Fibroblast of lung (primary cell): ENCODE results near the gene KIF20A. TPM values are rescaled to one million over a fixed set of nuclear protein-coding genes. Genes with fewer than 3 reads are reported as not detected.

Experiments used
- DNase-seq, 2 donors: peaks; one replicate each; pipeline versions ENCODE4 v3.0.0 to v3.0.0-alpha.2; 2010; ENCODE audit warnings: low read depth in 2 of 2
- H2AFZ ChIP-seq: 2 replicates; pipeline ENCODE4 v1.5.1; 2012; ENCODE audit warnings: low read length, control low read depth, inconsistent platforms
- H3K27ac ChIP-seq: 2 replicates; pipeline ENCODE4 v1.5.1; 2011; ENCODE audit warnings: low read length, control low read depth; ENCODE audit not compliant: insufficient read depth
- H3K27me3 ChIP-seq: 2 replicates; pipeline ENCODE4 v1.5.1; 2011; ENCODE audit warnings: mild to moderate bottlenecking, low read length; ENCODE audit not compliant: control insufficient read depth, insufficient read depth
- H3K36me3 ChIP-seq: 2 replicates; pipeline ENCODE4 v1.5.1; 2011; ENCODE audit warnings: low read length; ENCODE audit not compliant: control insufficient read depth, insufficient read depth
- H3K4me1 ChIP-seq: 2 replicates; pipeline ENCODE4 v1.5.1; 2011; ENCODE audit warnings: low read length; ENCODE audit not compliant: control insufficient read depth, insufficient read depth; ENCODE audit errors: extremely low read depth
- H3K4me2 ChIP-seq: 2 replicates; pipeline ENCODE4 v1.5.1; 2011; ENCODE audit warnings: low read length, control low read depth; ENCODE audit not compliant: insufficient read depth; ENCODE audit errors: extremely low read depth
- H3K4me3 ChIP-seq, 4 experiments: fragments of 200-600 bp in 1 of 4; sonication (generic) in 1 of 4; replicated peaks in 1 of 4; 2 replicates each; pipeline ENCODE4 v1.5.1; 2011 to 2016; ENCODE audit warnings: low read length in 4 of 4, low read depth in 3 of 4, mild to moderate bottlenecking in 3 of 4, control low read depth in 2 of 4, inconsistent platforms in 1 of 4, mixed read lengths in 1 of 4; ENCODE audit not compliant: insufficient read depth in 1 of 4; ENCODE audit errors: control extremely low read depth in 1 of 4
- H3K79me2 ChIP-seq: 2 replicates; pipeline ENCODE4 v1.5.1; 2012; ENCODE audit warnings: mild to moderate bottlenecking, low read length, inconsistent platforms; ENCODE audit not compliant: control insufficient read depth, insufficient read depth
- H3K9ac ChIP-seq: 2 replicates; pipeline ENCODE4 v1.5.1; 2011; ENCODE audit warnings: mild to moderate bottlenecking, low read length, control low read depth; ENCODE audit not compliant: insufficient read depth
- H3K9me3 ChIP-seq: 2 replicates; pipeline ENCODE4 v1.5.1; 2012; ENCODE audit warnings: low read depth, low read length; ENCODE audit not compliant: control insufficient read depth, insufficient read depth
- H4K20me1 ChIP-seq: 2 replicates; pipeline ENCODE4 v1.5.1; 2011; ENCODE audit warnings: low read length; ENCODE audit not compliant: control insufficient read depth, insufficient read depth; ENCODE audit errors: extremely low read depth
- EZH2 ChIP-seq: IDR thresholded peaks from 2 replicates; pipeline ENCODE4 v1.5.1; 2012; ENCODE audit warnings: low read length, control low read depth, mild to moderate bottlenecking; ENCODE audit errors: missing control alignments
- polyA minus RNA-seq: library from RNA; depleted of rRNA, polyadenylated mRNA; stranded (reverse); fragments of >200 nt; gene quantifications from 2 replicates; pipeline ENCODE4 v1.2.3, GENCODE V29; 2011; ENCODE audit warnings: low replicate concordance
- polyA plus RNA-seq, 2 donors: library from polyadenylated mRNA; depleted of rRNA in 1 of 2; stranded (reverse) in 1 of 2; unstranded in 1 of 2; fragments of >200 nt; gene quantifications; 2 replicates each; pipeline ENCODE4 v1.2.1, GENCODE V29; 2011 to 2012; ENCODE audit warnings: missing spikeins in 1 of 2
- total RNA-seq: library from RNA; depleted of rRNA; stranded (reverse); fragments of >200 nt; gene quantifications from 2 replicates; pipeline ENCODE4 v1.2.1, GENCODE V29; 2014
- TF ChIP-seq, protein P1 (sequence below), 2 donors: IDR thresholded peaks in 1 of 2; conservative IDR thresholded peaks in 1 of 2; 1 replicate in 1 of 2; 2 replicates in 1 of 2; pipeline ENCODE4 v1.5.1; 2011 to 2012; ENCODE audit warnings: low read length in 2 of 2, control low read depth in 1 of 2, inconsistent platforms in 1 of 2, low read depth in 1 of 2, mild to moderate bottlenecking in 1 of 2

KIF20A gene
- total RNA-seq (1.8 and 23.8 TPM in 2 replicates), polyA plus RNA-seq (17.4 and 68.7 TPM in 2 replicates), polyA minus RNA-seq (79.9 and 113 TPM in 2 replicates)
- 13.1 and 47.3 TPM in 2 replicates for polyA plus RNA-seq (2012)

DNA sequence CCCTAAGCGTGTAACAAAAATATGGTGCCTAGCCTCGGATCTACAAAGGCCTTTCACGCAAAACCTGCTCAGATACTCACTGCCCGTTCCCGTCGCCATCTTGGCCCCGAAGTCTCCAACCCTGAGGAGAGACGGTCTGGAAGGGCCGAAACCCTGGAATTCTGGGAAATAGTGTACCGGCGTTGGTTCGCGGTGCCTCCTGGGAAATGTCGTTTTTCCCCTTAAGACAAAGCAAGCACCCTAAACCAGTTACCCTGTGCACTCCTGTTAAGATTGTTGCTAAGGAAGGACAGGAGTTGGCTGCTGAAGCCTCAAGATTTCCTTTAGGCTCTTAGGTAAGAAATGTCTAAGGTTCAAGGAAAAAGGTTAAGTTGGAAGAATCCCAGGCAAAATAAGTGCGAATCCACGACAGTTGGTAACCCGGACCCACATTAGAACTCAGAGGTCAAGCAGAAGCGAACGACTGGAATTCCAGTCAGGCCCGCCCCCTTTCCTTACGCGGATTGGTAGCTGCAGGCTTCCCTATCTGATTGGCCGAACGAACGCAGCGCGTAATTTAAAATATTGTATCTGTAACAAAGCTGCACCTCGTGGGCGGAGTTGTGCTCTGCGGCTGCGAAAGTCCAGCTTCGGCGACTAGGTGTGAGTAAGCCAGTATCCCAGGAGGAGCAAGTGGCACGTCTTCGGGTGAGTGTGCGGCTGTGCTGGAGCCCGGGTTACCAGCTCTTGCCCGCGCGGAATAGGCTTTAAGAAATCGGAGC, at the start of gene KIF20A, which contains the start of gene BRD8:
Gene KIF20A (plus strand): TSS at position 597 of the 761 bp plus-strand sequence. CDS start 569 bp downstream, outside the sequence.
Gene BRD8 (minus strand): TSS at position 115 of the 761 bp plus-strand sequence. CDS start 16 bp downstream, at position 99.
- peak within 1 kb of the TSS; percentile 52 for H3K9ac ChIP-seq
- no peak for TF ChIP-seq EZH2
- TF ChIP-seq, protein P1, sequence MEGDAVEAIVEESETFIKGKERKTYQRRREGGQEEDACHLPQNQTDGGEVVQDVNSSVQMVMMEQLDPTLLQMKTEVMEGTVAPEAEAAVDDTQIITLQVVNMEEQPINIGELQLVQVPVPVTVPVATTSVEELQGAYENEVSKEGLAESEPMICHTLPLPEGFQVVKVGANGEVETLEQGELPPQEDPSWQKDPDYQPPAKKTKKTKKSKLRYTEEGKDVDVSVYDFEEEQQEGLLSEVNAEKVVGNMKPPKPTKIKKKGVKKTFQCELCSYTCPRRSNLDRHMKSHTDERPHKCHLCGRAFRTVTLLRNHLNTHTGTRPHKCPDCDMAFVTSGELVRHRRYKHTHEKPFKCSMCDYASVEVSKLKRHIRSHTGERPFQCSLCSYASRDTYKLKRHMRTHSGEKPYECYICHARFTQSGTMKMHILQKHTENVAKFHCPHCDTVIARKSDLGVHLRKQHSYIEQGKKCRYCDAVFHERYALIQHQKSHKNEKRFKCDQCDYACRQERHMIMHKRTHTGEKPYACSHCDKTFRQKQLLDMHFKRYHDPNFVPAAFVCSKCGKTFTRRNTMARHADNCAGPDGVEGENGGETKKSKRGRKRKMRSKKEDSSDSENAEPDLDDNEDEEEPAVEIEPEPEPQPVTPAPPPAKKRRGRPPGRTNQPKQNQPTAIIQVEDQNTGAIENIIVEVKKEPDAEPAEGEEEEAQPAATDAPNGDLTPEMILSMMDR (conservative IDR thresholded peaks at IDR 0.05 in 1 of 2, IDR thresholded peaks at IDR 0.05 in 1 of 2; ENCODE audit: low read depth in 1 of 2, low read length in 2 of 2) = no peak
- H3K4me2 ChIP-seq = peak within 1 kb of the TSS; percentile 97
- H3K27me3 ChIP-seq = no peaks in the 10 kb centered on the region
- H3K27ac ChIP-seq = peak within 1 kb of the TSS; percentile 86
- H3K79me2 ChIP-seq = peaks cover 49% of the 10 kb centered on the region
- peak within 1 kb of the TSS; percentile 49 to 98 (median 84) for H3K4me3 ChIP-seq
- H3K4me1 ChIP-seq = no peaks in the 10 kb centered on the region
- no peaks in the 10 kb centered on the region for H4K20me1 ChIP-seq
- H3K9me3 ChIP-seq = no peaks in the 10 kb centered on the region
- peak; percentile 95 for DNase-seq
- peak within 1 kb of the TSS; percentile 85 for H2AFZ ChIP-seq
- peaks cover 2% of the 10 kb centered on the region for H3K36me3 ChIP-seq

DNA sequence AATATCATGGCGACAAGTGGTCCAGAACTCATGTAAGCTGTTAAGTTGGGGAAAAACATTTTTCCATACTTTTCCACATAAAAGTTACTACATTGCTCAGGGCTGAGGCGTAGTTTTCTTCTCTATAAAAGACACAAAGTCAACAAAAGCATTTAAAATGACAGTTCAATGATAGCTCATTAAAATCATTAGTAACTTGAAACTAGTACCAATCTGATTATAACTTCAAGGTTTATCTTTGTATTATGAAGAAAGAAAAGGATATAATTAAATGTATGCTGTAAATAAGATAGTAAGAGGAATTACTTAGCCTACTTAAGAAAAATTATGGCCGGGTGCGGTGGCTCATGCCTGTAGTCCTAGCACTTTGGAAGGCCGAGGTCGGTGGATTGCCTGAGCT, 49.6 kb upstream of the KIF20A start:
- no peak for DNase-seq
- H4K20me1 ChIP-seq = no peaks in the 10 kb centered on the region

DNA sequence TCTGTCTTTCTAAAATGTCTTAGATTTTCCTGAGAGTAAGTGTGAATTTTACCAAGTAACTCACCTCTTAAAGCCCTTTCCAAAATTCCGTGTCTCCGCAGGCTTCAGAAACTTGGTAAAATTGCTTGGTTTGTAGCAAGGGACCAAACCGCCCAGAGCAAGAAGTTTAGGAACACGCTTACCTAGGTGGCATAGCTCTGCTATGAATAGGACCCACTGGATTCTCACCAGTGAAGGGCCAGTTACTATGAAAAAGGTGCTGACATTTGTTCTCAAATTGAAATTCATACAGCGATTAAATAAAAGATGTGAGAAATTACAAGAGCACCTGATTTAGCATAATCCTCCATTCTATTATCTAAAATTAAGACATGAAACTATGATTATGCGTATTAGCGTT, 46.4 kb upstream of the KIF20A start:
- no peaks in the 10 kb centered on the region for H3K36me3 ChIP-seq
- no peak overlapping the region for H3K9ac ChIP-seq
- H4K20me1 ChIP-seq = no peaks in the 10 kb centered on the region
- no peak overlapping the region for H3K27ac ChIP-seq
- H3K4me1 ChIP-seq = no peaks in the 10 kb centered on the region
- no peaks in the 10 kb centered on the region for H3K27me3 ChIP-seq
- TF ChIP-seq EZH2 = no peak
- TF ChIP-seq, protein P1 (conservative IDR thresholded peaks at IDR 0.05 in 1 of 2, IDR thresholded peaks at IDR 0.05 in 1 of 2; ENCODE audit: low read depth in 1 of 2, low read length in 2 of 2) = no peak
- H3K4me3 ChIP-seq = peak overlapping the region in 2 of 4 experiments; percentile 46 to 56
- H3K79me2 ChIP-seq = no peaks in the 10 kb centered on the region
- H3K4me2 ChIP-seq = peak overlapping the region; percentile 7
- H2AFZ ChIP-seq = no peak overlapping the region
- no peaks in the 10 kb centered on the region for H3K9me3 ChIP-seq
- DNase-seq = no peak

More for the DNA sequence above, 49.6 kb upstream of the KIF20A start:
- TF ChIP-seq EZH2 = no peak
- TF ChIP-seq, protein P1 (conservative IDR thresholded peaks at IDR 0.05 in 1 of 2, IDR thresholded peaks at IDR 0.05 in 1 of 2; ENCODE audit: low read depth in 1 of 2, low read length in 2 of 2) = no peak
- Histone ChIP-seq H3K9me3 (no peaks in the 10 kb centered on the region), H3K9ac (no peak overlapping the region), H3K4me2 (no peak overlapping the region), H3K36me3 (no peaks in the 10 kb centered on the region), H3K4me3 (no peak overlapping the region), H2AFZ (no peak overlapping the region), H3K27ac (no peak overlapping the region), H3K4me1 (no peaks in the 10 kb centered on the region), H3K27me3 (no peaks in the 10 kb centered on the region), H3K79me2 (no peaks in the 10 kb centered on the region)
